H1 (cell line): Measurements from ENCODE around the gene SPINT1. TPM values are rescaled to one million over a fixed set of nuclear protein-coding genes. Genes with fewer than 3 reads are reported as not detected.

Source experiments
- ASH2L ChIP-seq: fragments of 200-600, 300-600 bp; sonication (generic); IDR thresholded peaks from one replicate; pipeline ENCODE4 v1.7.1; 2017; ENCODE audit warnings: low read length
- CREB1 ChIP-seq: IDR thresholded peaks from 2 replicates; pipeline ENCODE4 v1.6.1; 2012; ENCODE audit warnings: inconsistent platforms
- CTCF ChIP-seq, 3 experiments: IDR thresholded peaks; 1 replicate in 2 of 3; 2 replicates in 1 of 3; pipeline versions ENCODE4 v1.5.1 to v1.6.1; 2011; ENCODE audit warnings: low read length in 3 of 3, mild to moderate bottlenecking in 3 of 3, inconsistent platforms in 2 of 3, low read depth in 1 of 3, moderate library complexity in 1 of 3; ENCODE audit not compliant: insufficient read depth in 1 of 3; ENCODE audit errors: control extremely low read depth in 1 of 3
- EGR1 ChIP-seq: IDR thresholded peaks from 2 replicates; pipeline ENCODE4 v1.6.1; 2011; ENCODE audit warnings: low read depth, low read length, borderline replicate concordance
- FOSL1 ChIP-seq: IDR thresholded peaks from 2 replicates; pipeline ENCODE4 v1.6.1; 2011; ENCODE audit warnings: mild to moderate bottlenecking, low read depth, low read length, moderate library complexity; ENCODE audit not compliant: insufficient read depth
- HDAC2 ChIP-seq, 2 experiments: fragments of 300-600 bp in 1 of 2; sonication (generic) in 1 of 2; IDR thresholded peaks; 2 replicates each; pipeline ENCODE4 v1.6.1; 2011 to 2012; ENCODE audit warnings: low read depth in 2 of 2, low read length in 2 of 2, mild to moderate bottlenecking in 2 of 2, moderate library complexity in 2 of 2, borderline replicate concordance in 1 of 2, inconsistent platforms in 1 of 2
- JUND ChIP-seq: IDR thresholded peaks from 2 replicates; pipeline ENCODE4 v1.6.1; 2011; ENCODE audit warnings: mild to moderate bottlenecking, improper control_type of control experiment, low read length
- MAFK ChIP-seq: IDR thresholded peaks from 2 replicates; pipeline ENCODE4 v1.6.1; 2012; ENCODE audit warnings: low read depth, mild to moderate bottlenecking, improper control_type of control experiment, low read length
- PHF8 ChIP-seq: fragments of 200-600 bp; sonication (generic); conservative IDR thresholded peaks from 2 replicates; pipeline ENCODE4 v1.7.1; 2012; ENCODE audit warnings: low read depth, mild to moderate bottlenecking, inconsistent platforms, low read length, moderate library complexity
- POU5F1 ChIP-seq: IDR thresholded peaks from 2 replicates; pipeline ENCODE4 v1.6.1; 2011; ENCODE audit warnings: low read depth, mild to moderate bottlenecking, low read length, moderate library complexity
- RBBP5 ChIP-seq: IDR thresholded peaks from 2 replicates; pipeline ENCODE4 v1.7.1; 2012; ENCODE audit warnings: low read depth, mild to moderate bottlenecking, inconsistent platforms, low read length, moderate library complexity, borderline replicate concordance
- RXRA ChIP-seq: IDR thresholded peaks from 2 replicates; pipeline ENCODE4 v1.6.1; 2011; ENCODE audit warnings: low read depth, mild to moderate bottlenecking, low read length, moderate library complexity; ENCODE audit not compliant: insufficient read depth
- SIRT6 ChIP-seq: IDR thresholded peaks from one replicate; pipeline ENCODE4 v1.7.1; 2012; ENCODE audit warnings: low read length, inconsistent platforms
- SIX5 ChIP-seq: IDR thresholded peaks from 2 replicates; pipeline ENCODE4 v1.6.1; 2011; ENCODE audit warnings: mild to moderate bottlenecking, low read depth, low read length
- SP1 ChIP-seq: IDR thresholded peaks from 2 replicates; pipeline ENCODE4 v1.6.1; 2011; ENCODE audit warnings: low read depth, low read length
- SRF ChIP-seq: IDR thresholded peaks from 2 replicates; pipeline ENCODE4 v1.6.1; 2011; ENCODE audit warnings: mild to moderate bottlenecking, low read depth, low read length, moderate library complexity
- TAF1 ChIP-seq: IDR thresholded peaks from 2 replicates; pipeline ENCODE4 v1.6.1; 2011; ENCODE audit warnings: mild to moderate bottlenecking, low read depth, low read length
- TEAD4 ChIP-seq: IDR thresholded peaks from 2 replicates; pipeline ENCODE4 v1.6.1; 2012; ENCODE audit warnings: low read depth, low read length, inconsistent platforms, mixed read lengths
- polyA plus RNA-seq, 7 experiments: library from polyadenylated mRNA; depleted of rRNA in 3 of 7; stranded (reverse) in 5 of 7; unstranded in 2 of 7; fragments of >200 nt in 5 of 7; fragments of 200-250 nt in 2 of 7; gene quantifications; 1 replicate in 5 of 7; 2 replicates in 1 of 7; 4 replicates in 1 of 7; pipeline versions ENCODE4 v1.2.1 to v1.2.3, GENCODE V29; 2011 to 2013; ENCODE audit warnings: missing spikeins in 2 of 7, mixed read lengths in 2 of 7
- total RNA-seq: library from RNA; stranded (reverse); fragmentation: NEBNext Ultra II Directional; extraction: Animal tissue kit (Norgen Biotek cat#: 25700); gene quantifications from 2 replicates; pipeline ENCODE4 v1.2.1, GENCODE V29; 2021
- TF ChIP-seq, protein P1 (sequence below): IDR thresholded peaks from 2 replicates; pipeline ENCODE4 v1.6.1; 2011; ENCODE audit warnings: low read depth, mild to moderate bottlenecking, low read length; ENCODE audit not compliant: insufficient read depth
- TF ChIP-seq, protein P2 (sequence below): IDR thresholded peaks from 2 replicates; pipeline ENCODE4 v1.6.1; 2012; ENCODE audit warnings: inconsistent platforms
- TF ChIP-seq, protein P3 (sequence below): IDR thresholded peaks from 2 replicates; pipeline ENCODE4 v1.6.1; 2011; ENCODE audit warnings: low read length, improper control_type of control experiment

Gene SPINT1
- total and polyA plus RNA-seq, 2 of the 8 experiments (the other 6 are each of a cell fraction or from before 2014, with no cell fraction given): 117 to 155 TPM

GRCh38 chr15:40859206-40859851 lies 15.5 kb downstream of the SPINT1 start (continued):
- TF ChIP-seq SIRT6 (no peak), POU5F1 (no peak), SIX5 (no peak), CTCF (IDR thresholded peaks at IDR 0.05; ENCODE audit: control extremely low read depth in 1 of 3, insufficient read depth in 1 of 3, low read depth in 1 of 3, low read length in 3 of 3) (peak; percentile 94 to 97 (median 95)), TEAD4 (no peak), PHF8 (no peak), ASH2L (no peak), SP1 (no peak), FOSL1 (no peak), EGR1 (no peak), MAFK (no peak), JUND (no peak; the same call in 1 of the 2 replicates), HDAC2 (IDR thresholded peaks at IDR 0.05; ENCODE audit: borderline replicate concordance in 1 of 2, low read depth in 2 of 2, low read length in 2 of 2) (no peak), SRF (no peak), TAF1 (no peak), RXRA (no peak), CREB1 (peak; percentile 44; the same call in 1 of the 2 replicates), RBBP5 (no peak)
- TF ChIP-seq, protein P1, sequence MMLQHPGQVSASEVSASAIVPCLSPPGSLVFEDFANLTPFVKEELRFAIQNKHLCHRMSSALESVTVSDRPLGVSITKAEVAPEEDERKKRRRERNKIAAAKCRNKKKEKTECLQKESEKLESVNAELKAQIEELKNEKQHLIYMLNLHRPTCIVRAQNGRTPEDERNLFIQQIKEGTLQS: no peak
- TF ChIP-seq, protein P2, sequence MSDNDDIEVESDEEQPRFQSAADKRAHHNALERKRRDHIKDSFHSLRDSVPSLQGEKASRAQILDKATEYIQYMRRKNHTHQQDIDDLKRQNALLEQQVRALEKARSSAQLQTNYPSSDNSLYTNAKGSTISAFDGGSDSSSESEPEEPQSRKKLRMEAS: peak; percentile 60
- TF ChIP-seq, protein P3, sequence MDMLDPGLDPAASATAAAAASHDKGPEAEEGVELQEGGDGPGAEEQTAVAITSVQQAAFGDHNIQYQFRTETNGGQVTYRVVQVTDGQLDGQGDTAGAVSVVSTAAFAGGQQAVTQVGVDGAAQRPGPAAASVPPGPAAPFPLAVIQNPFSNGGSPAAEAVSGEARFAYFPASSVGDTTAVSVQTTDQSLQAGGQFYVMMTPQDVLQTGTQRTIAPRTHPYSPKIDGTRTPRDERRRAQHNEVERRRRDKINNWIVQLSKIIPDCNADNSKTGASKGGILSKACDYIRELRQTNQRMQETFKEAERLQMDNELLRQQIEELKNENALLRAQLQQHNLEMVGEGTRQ: no peak; the same call in 1 of the 2 replicates
